ENCODE measurements around the gene GPRC5B. TPM values are rescaled to one million over a fixed set of nuclear protein-coding genes. Genes with fewer than 3 reads are reported as not detected.

Gene GPRC5B
- total and polyA plus RNA-seq, 2 of the 8 experiments (the other 6 are each of a cell fraction or from before 2014, with no cell fraction given) = 106 to 160 TPM

DNA sequence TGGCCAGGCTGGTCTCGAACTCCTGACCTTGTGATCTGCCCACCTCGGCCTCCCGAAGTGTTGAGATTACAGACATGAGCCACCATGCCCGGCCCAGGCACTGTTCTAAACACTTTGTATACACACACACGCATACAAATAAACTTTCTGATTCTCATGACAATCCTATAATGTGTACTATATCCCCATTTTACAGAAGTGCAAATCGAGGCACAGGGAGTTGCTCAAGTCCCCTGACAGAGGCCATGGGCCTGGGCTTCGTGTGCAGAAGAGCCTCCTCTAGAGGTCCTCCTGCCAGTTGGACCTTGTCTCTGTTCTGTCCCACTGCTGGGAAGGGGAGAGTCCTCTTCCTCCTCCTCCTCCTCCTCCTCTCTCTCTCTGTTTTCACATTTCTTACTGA is 9.9 kb upstream of the GPRC5B start:
- Histone ChIP-seq H4K5ac (ENCODE audit: insufficient read length, low read depth, low read length) (no peak overlapping the region), H3K56ac (replicated peaks; ENCODE audit: insufficient read length, low read depth, low read length) (no peak overlapping the region), H4K8ac (ENCODE audit: extremely low read depth, insufficient read depth, low read length) (no peak overlapping the region), H2AFZ (ENCODE audit: low read length) (no peak overlapping the region), H2BK20ac (ENCODE audit: low read length) (0 out of 2 replicates have a peak overlapping the region, but pooled peaks have one; percentile 7), H3K4me2 (ENCODE audit: insufficient read depth in 1 of 2, low read depth in 2 of 2, low read length in 2 of 2) (no peak overlapping the region), H2BK15ac (ENCODE audit: low read length) (no peak overlapping the region), H3K36me3 (ENCODE audit: control insufficient read depth in 2 of 4, insufficient read depth in 4 of 4, low read length in 3 of 4) (no peaks in the 10 kb centered on the region), H3K4ac (replicated peaks; ENCODE audit: insufficient read length, low read depth, low read length) (no peak overlapping the region), H3K27me3 (replicated peaks in 1 of 4; ENCODE audit: control insufficient read depth in 3 of 4, extremely low read depth in 1 of 4, insufficient read depth in 3 of 4, low read length in 3 of 4) (no peaks in the 10 kb centered on the region), H3K27ac (ENCODE audit: low read depth, low read length) (no peak overlapping the region), H3K18ac (ENCODE audit: extremely low read depth, low read length) (no peak overlapping the region), H3K4me1 (replicated peaks in 1 of 4; ENCODE audit: control insufficient read depth in 3 of 4, insufficient read depth in 4 of 4, low read length in 3 of 4) (peaks cover 0 to 7% (median 4%) of the 10 kb centered on the region in 4 experiments; a peak in 5 of 7 replicates), H3K14ac (ENCODE audit: insufficient read length) (no peak overlapping the region), H3K9ac (replicated peaks in 1 of 4; ENCODE audit: extremely low read depth in 1 of 4, low read depth in 3 of 4, low read length in 3 of 4) (no peak overlapping the region), H3K23ac (ENCODE audit: insufficient read length) (no peak overlapping the region), H2BK5ac (ENCODE audit: low read depth, low read length) (no peak overlapping the region), H2AK5ac (ENCODE audit: low read depth, low read length) (no peak overlapping the region), H3K4me3 (ENCODE audit: extremely low read depth in 1 of 4, insufficient read depth in 2 of 4, low read depth in 3 of 4, low read length in 4 of 4) (no peak overlapping the region), H4K91ac (replicated peaks; ENCODE audit: insufficient read length, low read length) (no peak overlapping the region), H3K79me2 (ENCODE audit: control insufficient read depth in 1 of 2, insufficient read depth in 2 of 2, low read length in 2 of 2) (no peaks in the 10 kb centered on the region), H3K79me1 (ENCODE audit: low read depth, low read length) (no peaks in the 10 kb centered on the region), H3K9me3 (ENCODE audit: insufficient read depth in 2 of 2, low read depth in 1 of 2, low read length in 1 of 2) (no peaks in the 10 kb centered on the region), H2BK12ac (ENCODE audit: low read depth, low read length) (no peak overlapping the region), H2BK120ac (replicated peaks; ENCODE audit: low read depth, low read length) (no peak overlapping the region), H3K23me2 (ENCODE audit: low read depth, low read length) (no peaks in the 10 kb centered on the region), H4K20me1 (replicated peaks in 1 of 2; ENCODE audit: control insufficient read depth in 1 of 2, insufficient read depth in 2 of 2, low read length in 2 of 2) (no peaks in the 10 kb centered on the region)
- FAIRE-seq = no peak
- CTCF ChIA-PET (ENCODE audit: partially characterized antibody) = interaction anchor here (0.9 kb wide), 1 partner anchor 406 kb away, joined by 4 read pairs; no protein-coding TSS in a partner anchor
- TF ChIP-seq BRCA1 (IDR thresholded peaks at IDR 0.05; ENCODE audit: low read depth, low read length) (no peak), TCF12 (IDR thresholded peaks at IDR 0.05; ENCODE audit: low read depth, low read length) (no peak), KDM1A (IDR thresholded peaks at IDR 0.05; ENCODE audit: borderline replicate concordance, low read length) (peak; percentile 79; the same call in 1 of the 2 replicates), CHD2 (IDR thresholded peaks at IDR 0.05; ENCODE audit: low read length) (no peak)
- POLR2A ChIA-PET (ENCODE audit: partially characterized antibody) = no interaction called here
- WGBS, 2 experiments (ENCODE audit: extremely low coverage in 1 of 2, insufficient coverage in 1 of 2, insufficient read length in 1 of 2, insufficient replicate concordance in 2 of 2, low coverage in 1 of 2, low lambda C conversion rate in 2 of 2, missing lambda C conversion rate in 1 of 2) = 83% methylated on average over 7 of the region's 7 CpGs; no CpG with 5 or more reads in 1 of the 2 experiments
- DNase-seq (ENCODE audit: low read depth in 1 of 2, low spot score in 2 of 2) = no peak
